Measurements from ENCODE around the gene GOLGA6L4. TPM values are rescaled to one million over a fixed set of nuclear protein-coding genes. Genes with fewer than 3 reads are reported as not detected.
"Not testable (repeated sequence)": the region's sequence is repeated elsewhere in the genome, so short reads cannot be mapped to it uniquely, and the experiment has no call there.

Gene GOLGA6L4
- 0.79 and 0.81 TPM in 2 replicates for total RNA-seq (2014; rRNA removed; shearing (Covaris generic))

GRCh38 chr15:84235573-84235972, at the start of gene GOLGA6L4:
Gene GOLGA6L4 (plus strand): TSS chr15:84235773. CDS start chr15:84235835, 62 bp downstream.
- DNase-seq (ENCODE audit: low spot score) = not testable (repeated sequence)

- not testable (repeated sequence) for DNase-seq (ENCODE audit: low spot score)
These were observed 42.6 kb upstream of the GOLGA6L4 start for GRCh38 chr15:84192982-84193381.

- not testable (repeated sequence) for DNase-seq (ENCODE audit: low spot score)
These were observed 40.0 kb upstream of the GOLGA6L4 start for GRCh38 chr15:84195603-84196002.

GRCh38 chr15:84196530-84197188, 38.9 kb upstream of the GOLGA6L4 start:
- not testable (repeated sequence) for DNase-seq (ENCODE audit: low spot score)

GRCh38 chr15:84199865-84200264, 35.7 kb upstream of the GOLGA6L4 start:
- not testable (repeated sequence) for DNase-seq (ENCODE audit: low spot score)

- DNase-seq (ENCODE audit: low spot score) = not testable (repeated sequence)
These were observed 10.9 kb downstream of the GOLGA6L4 start for GRCh38 chr15:84246441-84246840.

Measured in A172 (cell line).